Fibroblast of lung (primary cell): Measurements from ENCODE around the gene NTN4.

Experiments used
- EZH2 ChIP-seq: IDR thresholded peaks from 2 replicates; pipeline ENCODE4 v1.5.1; 2012; ENCODE audit warnings: low read length, control low read depth, mild to moderate bottlenecking; ENCODE audit errors: missing control alignments
- TF ChIP-seq, protein P1 (sequence below), 2 donors: IDR thresholded peaks in 1 of 2; conservative IDR thresholded peaks in 1 of 2; 1 replicate in 1 of 2; 2 replicates in 1 of 2; pipeline ENCODE4 v1.5.1; 2011 to 2012; ENCODE audit warnings: low read length in 2 of 2, control low read depth in 1 of 2, inconsistent platforms in 1 of 2, low read depth in 1 of 2, mild to moderate bottlenecking in 1 of 2

DNA sequence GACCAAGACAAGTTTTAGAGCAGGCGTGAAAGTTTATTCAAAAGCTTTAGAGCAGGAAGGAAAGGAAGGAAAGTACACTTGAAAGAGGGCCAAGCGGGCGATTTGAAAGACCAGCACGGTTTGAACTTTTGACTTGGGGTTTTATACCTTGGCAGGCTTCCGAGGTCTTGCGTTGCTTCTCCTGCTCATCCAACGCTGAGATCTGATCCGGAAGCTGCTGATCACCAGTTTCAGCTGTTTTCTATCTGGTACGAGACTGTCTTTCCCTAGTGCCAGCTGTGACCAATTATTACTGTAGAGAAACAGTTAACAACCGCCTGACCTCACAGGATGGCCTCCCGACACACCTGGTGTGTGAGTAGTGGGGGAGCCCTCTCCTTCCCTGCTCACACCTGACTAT, 47.6 kb upstream of the NTN4 start:
- TF ChIP-seq, protein P1, sequence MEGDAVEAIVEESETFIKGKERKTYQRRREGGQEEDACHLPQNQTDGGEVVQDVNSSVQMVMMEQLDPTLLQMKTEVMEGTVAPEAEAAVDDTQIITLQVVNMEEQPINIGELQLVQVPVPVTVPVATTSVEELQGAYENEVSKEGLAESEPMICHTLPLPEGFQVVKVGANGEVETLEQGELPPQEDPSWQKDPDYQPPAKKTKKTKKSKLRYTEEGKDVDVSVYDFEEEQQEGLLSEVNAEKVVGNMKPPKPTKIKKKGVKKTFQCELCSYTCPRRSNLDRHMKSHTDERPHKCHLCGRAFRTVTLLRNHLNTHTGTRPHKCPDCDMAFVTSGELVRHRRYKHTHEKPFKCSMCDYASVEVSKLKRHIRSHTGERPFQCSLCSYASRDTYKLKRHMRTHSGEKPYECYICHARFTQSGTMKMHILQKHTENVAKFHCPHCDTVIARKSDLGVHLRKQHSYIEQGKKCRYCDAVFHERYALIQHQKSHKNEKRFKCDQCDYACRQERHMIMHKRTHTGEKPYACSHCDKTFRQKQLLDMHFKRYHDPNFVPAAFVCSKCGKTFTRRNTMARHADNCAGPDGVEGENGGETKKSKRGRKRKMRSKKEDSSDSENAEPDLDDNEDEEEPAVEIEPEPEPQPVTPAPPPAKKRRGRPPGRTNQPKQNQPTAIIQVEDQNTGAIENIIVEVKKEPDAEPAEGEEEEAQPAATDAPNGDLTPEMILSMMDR (conservative IDR thresholded peaks at IDR 0.05 in 1 of 2, IDR thresholded peaks at IDR 0.05 in 1 of 2; ENCODE audit: low read depth in 1 of 2, low read length in 2 of 2): no peak
- no peak for TF ChIP-seq EZH2
